GM21515 (cell line): ENCODE measurements around the gene TBC1D21.

Experiments
- ATAC-seq: cut with Tn5 transposase; IDR thresholded peaks from one replicate; pipeline ENCODE4 v1.9.1; 2021; ENCODE audit not compliant: unreplicated experiment

The TBC1D21 gene

DNA sequence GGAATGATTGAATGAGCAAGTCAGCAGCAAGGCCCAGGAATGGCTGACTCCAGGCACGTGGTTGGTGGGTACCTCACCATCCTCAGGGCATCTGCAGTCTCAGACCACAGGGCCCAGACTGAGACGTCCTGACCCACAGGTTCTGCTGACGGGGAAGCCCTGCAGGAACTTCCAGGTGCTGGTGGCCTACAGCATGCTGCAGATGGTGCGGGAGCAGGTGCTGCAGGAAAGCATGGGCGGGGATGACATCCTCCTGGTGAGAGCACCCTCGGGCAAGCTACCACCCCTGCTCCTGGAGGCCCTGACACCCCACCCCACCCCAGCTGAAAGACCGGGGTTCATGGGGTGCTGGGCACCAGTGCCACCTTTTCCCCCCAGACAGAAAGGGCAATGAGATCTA, 14.1 kb downstream of the TBC1D21 start:
- ATAC-seq: no peak

GRCh38 chr15:73888224-73889041, 15.1 kb downstream of the TBC1D21 start:
- ATAC-seq: no peak

GRCh38 chr15:73889053-73889761, 15.8 kb downstream of the TBC1D21 start:
- ATAC-seq: no peak

GRCh38 chr15:73889762-73890124, 16.4 kb downstream of the TBC1D21 start:
- ATAC-seq: no peak

- no peak for ATAC-seq
Observed at GRCh38 chr15:73891328-73892315, 18.3 kb downstream of the TBC1D21 start.

GRCh38 chr15:73892446-73893226, 19.3 kb downstream of the TBC1D21 start:
- no peak for ATAC-seq

GRCh38 chr15:73894133-73894814, 20.9 kb downstream of the TBC1D21 start:
- ATAC-seq: no peak

- ATAC-seq: no peak
Observed at GRCh38 chr15:73897441-73898261, 24.3 kb downstream of the TBC1D21 start.

GRCh38 chr15:73899197-73900094, 26.1 kb downstream of the TBC1D21 start:
- ATAC-seq: no peak

- no peak for ATAC-seq
Observed at GRCh38 chr15:73900095-73900712, 26.8 kb downstream of the TBC1D21 start.

DNA sequence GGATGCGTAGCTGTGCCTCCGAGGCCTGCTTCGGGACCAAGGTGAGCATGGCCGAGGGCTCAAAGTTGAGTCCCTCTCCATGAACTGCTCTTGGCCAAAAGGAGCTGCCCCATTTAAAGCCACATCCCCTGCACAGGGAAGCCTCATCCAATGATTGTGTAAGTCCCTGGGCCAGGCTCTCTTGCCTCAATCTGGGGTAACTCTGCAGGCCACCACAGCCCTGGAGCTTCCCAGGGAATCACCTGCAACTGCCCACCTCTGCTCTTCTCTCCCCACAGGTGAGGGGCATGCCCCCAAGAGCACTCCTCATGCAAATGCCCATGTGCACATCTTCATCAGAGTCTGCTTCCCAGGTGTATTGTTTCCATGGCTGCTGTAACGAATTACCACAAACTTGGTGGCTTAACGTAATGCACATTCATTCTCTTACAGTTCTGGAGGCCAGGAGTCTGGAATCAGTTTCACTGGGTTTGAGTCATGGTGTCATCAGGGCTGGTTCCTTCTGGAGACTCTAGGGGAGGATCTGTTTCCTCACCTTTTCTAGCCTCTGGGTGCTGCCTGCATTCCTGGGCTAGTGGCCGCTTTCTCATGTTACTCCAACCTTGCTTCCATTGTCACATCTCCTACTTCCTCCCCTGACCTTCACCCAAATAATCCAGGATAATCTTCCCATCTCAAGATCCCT, 27.9 kb downstream of the TBC1D21 start:
- no peak for ATAC-seq

DNA sequence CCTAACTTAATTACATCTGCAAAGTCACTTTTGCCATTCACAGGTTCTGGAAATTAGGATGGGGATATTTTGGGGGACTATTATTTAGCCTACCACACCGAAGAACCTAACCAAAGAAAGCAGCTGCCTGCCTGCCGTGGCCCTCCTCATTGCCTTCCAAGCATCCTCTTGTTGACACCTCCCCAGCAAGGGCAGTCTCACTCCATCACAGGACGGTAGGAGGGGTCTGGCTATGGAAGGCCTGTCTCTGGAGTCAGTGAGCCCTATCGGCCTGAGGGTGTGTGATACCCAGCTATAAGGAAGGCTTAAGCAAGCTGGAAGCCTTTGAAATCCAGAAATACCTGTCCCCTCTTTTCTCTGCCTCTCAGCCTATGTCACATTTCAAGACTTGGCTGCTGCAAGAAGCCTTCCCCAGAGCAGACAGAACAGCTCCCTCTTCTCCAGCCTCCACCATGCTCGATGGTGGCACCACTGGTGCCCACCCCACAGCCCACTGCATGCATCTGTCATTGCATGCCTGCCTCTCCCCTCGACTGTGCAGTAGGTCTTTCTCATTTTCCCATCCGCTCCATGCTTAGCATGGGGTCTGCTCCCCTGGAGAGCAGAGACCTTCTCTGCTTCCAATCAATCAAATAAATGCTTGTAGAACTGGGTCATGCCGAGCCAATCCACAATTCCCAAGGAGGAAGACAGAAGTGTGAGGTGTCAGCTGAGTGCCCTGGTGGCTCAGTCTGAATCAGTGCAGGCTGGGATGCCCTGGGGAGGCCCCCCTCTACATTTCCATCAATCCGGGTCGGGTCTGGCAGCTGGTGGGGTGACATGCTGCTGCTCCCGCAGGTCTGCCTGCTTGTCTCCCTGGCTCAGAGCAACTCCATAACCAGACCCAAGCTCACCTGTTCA, 29.0 kb downstream of the TBC1D21 start:
- no peak for ATAC-seq

GRCh38 chr15:73904026-73904815, 30.9 kb downstream of the TBC1D21 start:
- no peak for ATAC-seq

GRCh38 chr15:73905225-73905827, 32.0 kb downstream of the TBC1D21 start:
- no peak for ATAC-seq
